IPS-18c (cell line): ENCODE measurements around the gene GLIPR1L1.
A peak's percentile ranks its signal among the peaks of the same experiment; 100 is the strongest.
"Not testable (repeated sequence)": the region's sequence is repeated elsewhere in the genome, so short reads cannot be mapped to it uniquely, and the experiment has no call there.

ENCODE experiments used
- H3K4me3 ChIP-seq: 2 replicates; pipeline ENCODE4 v1.7.0; 2013; ENCODE audit warnings: low read depth, mild to moderate bottlenecking, low read length, moderate library complexity; ENCODE audit not compliant: insufficient read depth
- H3K9me3 ChIP-seq: one replicate; pipeline ENCODE4 v1.6.1; 2013; ENCODE audit warnings: mild to moderate bottlenecking, low read length, moderate library complexity; ENCODE audit not compliant: control insufficient read depth, insufficient read depth

GLIPR1L1 gene

DNA sequence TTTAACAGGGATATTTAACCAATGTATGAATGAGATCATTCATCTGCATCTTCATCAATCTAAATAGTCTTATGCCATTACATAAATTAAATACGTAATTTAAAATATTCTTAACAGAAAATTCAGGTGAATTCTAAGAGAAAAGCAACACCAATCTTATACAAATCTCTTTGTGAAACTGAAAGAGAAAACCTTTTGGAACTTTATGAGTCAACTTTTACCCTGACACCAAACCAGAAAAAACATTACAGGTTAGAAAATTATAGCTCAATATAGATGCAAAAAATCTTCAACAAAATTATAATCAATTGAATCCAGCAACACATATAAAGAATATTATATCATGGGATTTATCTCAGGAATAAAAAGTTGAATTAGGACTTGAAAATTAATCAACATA, 3.4 kb downstream of the GLIPR1L1 start:
- Histone ChIP-seq H3K4me3 (no peak overlapping the region), H3K9me3 (no peaks in the 10 kb centered on the region)

DNA sequence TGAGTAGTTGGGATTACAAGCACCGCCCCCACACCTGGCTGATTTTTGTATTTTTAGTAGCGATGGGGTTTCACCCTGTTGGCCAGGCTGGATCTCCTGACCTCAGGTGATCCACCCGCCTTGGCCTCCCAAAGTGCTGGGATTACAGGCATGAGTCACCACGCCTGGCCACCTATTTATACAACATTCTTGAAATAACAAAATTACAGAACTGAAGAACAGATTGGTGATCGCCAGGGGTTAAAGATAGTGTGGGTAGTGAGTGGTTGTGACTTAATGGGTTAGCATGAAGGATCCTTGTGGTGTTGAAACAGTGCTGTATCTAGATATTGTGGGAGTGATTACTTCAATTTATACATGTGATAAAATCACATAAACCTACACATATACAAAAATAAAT, 7.4 kb downstream of the GLIPR1L1 start:
- H3K9me3 ChIP-seq: no peaks in the 10 kb centered on the region

DNA sequence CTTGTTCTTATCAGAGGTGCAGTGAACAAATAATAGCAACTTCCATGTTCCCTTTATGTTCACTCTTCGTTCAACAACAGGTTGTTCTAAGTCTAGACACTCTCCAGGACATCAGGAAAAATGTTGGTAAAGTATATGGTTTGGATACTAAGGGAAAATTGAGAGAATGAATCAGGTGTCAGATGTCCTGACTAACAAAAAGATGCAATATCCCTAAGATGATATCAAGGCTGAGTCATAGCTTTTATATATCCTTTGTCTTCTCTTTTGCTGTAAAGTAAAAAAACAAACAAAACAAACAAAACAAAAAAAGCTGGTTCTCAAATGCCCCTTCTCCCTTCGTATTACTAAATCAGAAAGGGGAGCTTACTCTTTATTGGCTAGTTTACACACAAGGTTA, 11.1 kb downstream of the GLIPR1L1 start:
- Histone ChIP-seq H3K4me3 (no peak overlapping the region), H3K9me3 (no peaks in the 10 kb centered on the region)

More for the DNA sequence above, 7.4 kb downstream of the GLIPR1L1 start:
- no peak overlapping the region for H3K4me3 ChIP-seq

DNA sequence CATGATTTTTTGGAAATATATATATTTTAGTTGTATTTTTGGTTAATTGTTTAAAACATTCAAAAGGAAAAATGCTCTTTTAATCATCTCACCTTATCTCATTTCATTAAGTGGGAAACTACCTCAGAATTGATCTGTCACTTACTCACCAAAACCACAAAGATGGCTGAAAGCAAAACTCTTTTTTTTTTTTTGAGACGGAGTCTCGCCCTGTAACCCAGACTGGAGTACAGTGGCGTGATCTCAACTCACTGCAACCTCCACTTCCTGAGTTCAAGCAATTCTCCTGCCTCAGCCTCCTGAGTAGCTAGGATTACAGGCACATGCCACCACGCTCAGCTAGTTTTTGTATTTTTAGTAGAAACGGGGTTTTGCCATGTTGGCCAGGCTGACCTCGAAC, 11.7 kb downstream of the GLIPR1L1 start:
- not testable (repeated sequence) for H3K9me3 ChIP-seq, H3K4me3 ChIP-seq

DNA sequence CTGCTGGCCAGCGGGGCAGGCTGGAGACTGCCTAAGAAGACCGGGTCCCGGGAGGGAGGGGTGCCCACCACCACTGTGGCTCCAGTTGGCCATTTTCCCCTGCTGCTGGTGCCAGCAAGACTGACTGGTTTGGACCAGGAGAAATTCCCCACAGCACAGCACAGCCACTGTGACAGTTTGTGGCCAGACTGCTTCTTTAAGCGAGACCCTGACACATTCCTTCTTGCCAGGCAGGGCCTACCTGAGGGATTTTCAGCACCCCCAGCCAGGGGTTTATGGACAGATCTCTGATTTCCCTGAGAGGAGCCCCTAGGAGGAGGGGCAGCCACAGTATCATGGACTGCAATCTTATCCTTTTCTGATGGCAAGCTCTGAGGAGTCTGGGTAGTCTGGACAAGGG, 15.5 kb downstream of the GLIPR1L1 start:
- H3K4me3 ChIP-seq: no peak overlapping the region
- no peaks in the 10 kb centered on the region for H3K9me3 ChIP-seq

DNA sequence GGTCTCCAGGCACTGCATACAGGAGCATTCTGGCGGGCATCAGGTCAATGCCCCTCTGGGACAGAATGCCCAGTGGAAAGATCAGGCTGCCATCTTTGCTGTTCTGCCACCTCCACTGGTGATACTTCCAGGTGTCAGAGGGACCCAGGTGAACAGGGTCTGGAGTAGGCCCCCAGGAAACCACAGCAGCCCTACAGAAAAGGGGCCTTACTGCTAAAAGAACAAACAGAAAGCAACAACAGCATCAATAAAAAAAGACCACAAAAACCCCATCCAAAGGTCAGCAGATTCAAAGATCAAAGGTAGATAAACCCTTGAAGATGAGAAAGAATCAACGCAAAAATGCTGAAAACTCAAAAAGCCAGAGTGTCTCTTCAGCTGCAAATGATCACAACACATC, 15.9 kb downstream of the GLIPR1L1 start:
- H3K4me3 ChIP-seq: no peak overlapping the region
- H3K9me3 ChIP-seq: no peaks in the 10 kb centered on the region

DNA sequence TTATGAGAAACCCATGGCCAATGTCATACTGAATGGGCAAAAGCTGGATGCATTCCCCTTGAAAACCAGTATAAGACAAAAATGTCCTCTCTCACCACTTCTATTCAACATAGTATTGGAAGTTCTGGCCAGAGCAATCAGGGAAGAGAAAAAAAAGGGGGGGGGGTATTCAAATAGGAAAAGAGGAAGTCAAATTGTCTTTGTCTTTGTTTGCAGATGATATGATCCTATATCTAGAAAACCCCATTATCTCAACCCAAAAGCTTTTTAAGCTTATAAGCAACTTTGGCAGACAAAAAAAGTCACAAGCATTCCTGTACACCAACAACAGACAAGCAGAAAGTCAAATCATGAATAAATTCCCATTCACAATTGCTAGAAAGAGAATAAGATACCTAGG, 19.5 kb downstream of the GLIPR1L1 start:
- Histone ChIP-seq H3K4me3 (no peak overlapping the region), H3K9me3 (peaks cover 3% of the 10 kb centered on the region)

DNA sequence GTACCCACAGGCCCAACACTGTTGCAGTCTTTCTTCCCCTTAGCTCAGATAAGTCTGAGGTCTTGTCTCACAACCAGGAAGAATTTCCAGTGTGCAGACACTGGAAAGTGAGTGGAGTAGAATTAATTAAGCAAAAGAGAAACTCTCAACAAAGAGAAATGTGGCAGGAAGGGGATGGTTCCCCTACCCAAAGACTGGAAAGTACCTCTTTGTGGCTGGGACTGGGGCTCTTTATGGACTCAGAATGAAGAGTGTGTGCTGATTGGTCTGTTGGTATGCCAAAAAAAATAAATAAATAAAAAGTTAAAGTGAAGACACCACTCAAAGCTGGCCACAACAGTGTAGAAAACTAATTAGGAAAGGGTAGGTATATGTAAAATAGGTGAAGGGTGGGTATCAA, 26.4 kb downstream of the GLIPR1L1 start:
- H3K9me3 ChIP-seq: no peaks in the 10 kb centered on the region
- H3K4me3 ChIP-seq: no peak overlapping the region

DNA sequence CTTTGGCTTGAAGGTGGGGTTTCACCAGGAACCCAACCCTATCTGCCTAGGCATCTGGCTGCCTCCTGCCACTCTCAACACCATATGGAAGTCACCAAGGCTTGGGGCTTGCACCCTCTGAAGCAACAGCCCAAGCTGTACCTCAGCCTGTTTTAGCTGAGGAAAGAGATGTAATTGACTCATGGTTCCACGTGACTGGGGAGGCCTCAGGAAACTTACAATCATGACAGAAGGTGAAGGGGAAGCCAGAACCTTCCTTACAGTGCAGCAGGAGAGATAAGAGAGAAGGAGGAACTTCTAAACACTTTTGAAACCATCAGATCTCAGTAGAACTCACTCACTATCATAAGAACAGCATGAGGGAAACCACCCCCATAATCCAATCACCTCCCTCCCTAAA, 26.9 kb downstream of the GLIPR1L1 start:
- no peaks in the 10 kb centered on the region for H3K9me3 ChIP-seq

DNA sequence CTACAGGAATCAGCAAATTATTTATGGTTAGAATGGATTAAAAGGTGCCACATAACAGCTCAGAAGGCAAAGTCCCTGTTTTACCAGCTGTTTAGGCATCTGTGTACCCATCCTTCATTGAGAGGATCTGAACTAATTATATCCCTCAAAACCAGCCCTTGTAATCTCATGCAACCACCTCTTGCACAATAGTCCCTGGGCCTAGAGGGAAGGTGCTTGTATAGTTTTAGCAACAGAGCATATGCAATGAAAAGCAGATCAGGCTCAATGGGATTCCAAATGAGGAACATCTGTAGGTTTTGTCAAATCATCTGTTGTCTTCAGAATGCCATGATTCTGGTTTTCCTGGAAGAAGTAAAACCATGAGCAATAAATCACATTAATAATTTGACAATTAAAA, 30.4 kb downstream of the GLIPR1L1 start:
- H3K9me3 ChIP-seq: no peaks in the 10 kb centered on the region
- no peak overlapping the region for H3K4me3 ChIP-seq

More for the DNA sequence above, 26.9 kb downstream of the GLIPR1L1 start:
- H3K4me3 ChIP-seq: no peak overlapping the region

DNA sequence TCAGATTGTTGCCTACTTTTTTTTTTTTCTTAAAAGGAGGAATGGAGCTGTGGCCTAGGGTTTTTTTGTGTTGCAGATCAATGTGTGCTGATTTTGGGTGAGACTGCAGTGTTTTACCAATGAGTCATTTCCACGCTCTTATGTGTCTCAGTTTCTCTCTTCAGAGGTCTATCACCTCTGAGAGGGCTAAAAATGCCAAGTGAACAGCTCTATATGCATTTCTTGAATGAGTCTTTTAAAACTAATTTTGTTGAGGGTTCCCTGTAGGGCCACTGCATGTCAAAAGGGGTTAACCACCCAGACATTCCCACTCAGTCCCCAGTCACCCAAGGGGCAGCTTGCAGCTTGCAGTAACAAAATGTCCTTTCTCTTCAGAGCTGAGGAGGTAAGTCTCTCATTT, 32.2 kb downstream of the GLIPR1L1 start:
- peak overlapping the region; percentile 11; the same call in 1 of the 2 replicates for H3K4me3 ChIP-seq

DNA sequence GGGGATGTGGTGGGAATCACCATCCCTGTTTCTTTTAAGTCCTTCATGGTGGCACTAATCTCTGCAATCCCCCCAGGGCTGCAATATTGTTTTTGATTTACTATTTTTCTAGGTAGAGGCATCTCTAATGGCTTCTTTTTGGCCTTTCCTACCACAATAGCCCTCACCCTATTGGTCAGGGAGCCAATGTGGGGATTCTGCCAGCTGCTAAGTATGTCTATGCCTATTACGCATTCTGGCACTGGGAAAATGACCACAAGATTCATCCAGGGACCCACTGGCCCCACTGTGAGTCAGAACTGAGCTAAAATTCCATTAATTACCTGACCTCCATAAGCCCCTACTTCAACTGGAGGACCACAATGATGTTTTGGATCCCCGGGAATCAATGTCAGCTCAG, 40.5 kb downstream of the GLIPR1L1 start:
- no peak overlapping the region for H3K4me3 ChIP-seq
- H3K9me3 ChIP-seq: no peaks in the 10 kb centered on the region

More for the DNA sequence above, 32.2 kb downstream of the GLIPR1L1 start:
- no peaks in the 10 kb centered on the region for H3K9me3 ChIP-seq

DNA sequence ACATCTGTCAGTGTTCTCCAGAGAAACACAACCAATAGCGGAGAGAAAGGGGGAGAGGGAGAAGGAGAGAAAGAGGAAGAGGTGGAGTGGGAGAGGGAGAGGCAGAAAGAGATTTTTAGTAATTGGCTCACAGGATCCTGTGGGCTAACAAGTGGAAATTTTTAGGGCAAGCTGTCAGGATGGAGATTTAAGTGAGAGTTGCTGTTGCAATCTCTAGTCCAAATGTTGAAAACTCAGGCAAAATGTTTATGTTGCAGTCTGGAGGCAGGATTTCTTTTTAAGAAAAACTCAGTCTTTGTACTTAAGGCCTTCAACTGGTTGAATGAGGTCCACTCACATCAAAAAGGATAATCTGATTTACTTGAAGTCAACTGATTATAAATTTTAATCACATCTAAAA, 43.9 kb downstream of the GLIPR1L1 start:
- Histone ChIP-seq H3K4me3 (no peak overlapping the region), H3K9me3 (no peaks in the 10 kb centered on the region)

DNA sequence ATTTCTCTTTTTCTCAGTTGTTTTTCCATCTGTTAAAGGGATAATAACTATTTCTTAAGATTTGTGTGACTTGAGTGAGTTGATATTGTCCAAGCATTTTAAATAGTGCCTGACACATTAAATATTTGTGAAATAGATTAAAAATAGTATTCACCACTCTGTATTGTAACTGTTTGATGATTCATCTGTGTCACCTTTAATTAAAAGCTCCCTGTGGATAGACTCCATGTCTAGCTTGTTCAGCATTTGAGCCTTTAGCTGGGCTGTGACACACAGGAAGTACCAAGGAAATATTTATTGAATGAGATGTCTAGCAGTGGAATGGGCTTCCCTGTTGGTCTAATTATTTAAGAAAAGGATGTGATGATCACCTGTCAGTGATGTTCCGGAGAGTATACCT, 54.6 kb downstream of the GLIPR1L1 start:
- no peak overlapping the region for H3K4me3 ChIP-seq

DNA sequence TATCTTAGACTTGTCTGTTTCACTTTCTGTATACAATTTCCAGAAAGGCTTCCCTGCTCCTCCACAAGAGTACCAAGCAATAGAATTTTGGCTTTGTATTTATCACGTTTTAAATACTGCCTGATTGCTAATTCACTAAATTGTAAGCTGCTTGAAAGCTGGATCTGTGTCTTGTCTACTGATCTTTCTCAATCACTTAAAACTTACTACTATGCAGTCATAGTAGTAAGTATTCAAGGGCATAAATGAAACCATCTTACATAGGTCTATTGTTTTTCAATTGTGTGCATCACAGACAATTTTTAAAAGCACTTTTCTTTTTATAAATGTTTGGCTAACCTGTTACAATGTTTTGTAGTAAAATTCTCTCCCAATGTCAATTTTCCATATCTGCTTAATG, 55.2 kb downstream of the GLIPR1L1 start:
- H3K9me3 ChIP-seq: no peaks in the 10 kb centered on the region
- H3K4me3 ChIP-seq: no peak overlapping the region

More for the DNA sequence above, 54.6 kb downstream of the GLIPR1L1 start:
- no peaks in the 10 kb centered on the region for H3K9me3 ChIP-seq

DNA sequence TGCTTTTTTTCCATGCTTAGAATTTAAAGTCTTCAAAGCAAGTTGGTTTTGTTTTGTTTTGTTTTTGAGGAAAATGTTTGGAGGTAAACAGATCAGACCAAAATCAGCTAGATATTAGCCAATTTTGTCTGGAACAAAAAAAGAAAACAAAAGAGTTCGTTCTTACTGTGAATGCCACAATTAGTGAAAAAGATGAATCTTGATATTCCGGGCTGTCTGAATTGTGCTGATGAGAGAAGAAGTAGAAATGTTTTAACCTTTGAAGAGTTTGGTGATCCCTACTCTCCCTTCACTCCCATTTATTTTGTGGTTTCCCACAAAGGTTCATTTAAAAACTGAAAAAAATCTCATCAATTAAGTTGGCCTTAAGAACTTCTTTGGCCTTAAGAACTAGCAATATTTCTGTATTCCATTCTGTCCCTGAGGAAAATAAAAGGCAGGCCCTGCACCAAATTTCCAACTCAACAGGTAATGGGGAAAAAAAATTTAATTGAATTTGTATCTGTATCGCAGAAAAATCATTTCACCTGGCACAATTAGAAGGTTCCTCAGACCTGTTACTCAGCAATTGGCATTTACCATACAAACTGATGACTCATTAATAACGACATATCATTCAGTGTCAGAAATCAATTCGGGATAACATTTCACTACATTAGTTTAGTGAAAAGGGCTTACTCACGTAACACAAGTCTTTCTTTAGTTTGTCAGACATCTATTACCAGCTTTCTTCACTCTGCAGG, 55.9 kb downstream of the GLIPR1L1 start:
- no peaks in the 10 kb centered on the region for H3K9me3 ChIP-seq
- peak overlapping the region; percentile 21; the same call in 1 of the 2 replicates for H3K4me3 ChIP-seq

DNA sequence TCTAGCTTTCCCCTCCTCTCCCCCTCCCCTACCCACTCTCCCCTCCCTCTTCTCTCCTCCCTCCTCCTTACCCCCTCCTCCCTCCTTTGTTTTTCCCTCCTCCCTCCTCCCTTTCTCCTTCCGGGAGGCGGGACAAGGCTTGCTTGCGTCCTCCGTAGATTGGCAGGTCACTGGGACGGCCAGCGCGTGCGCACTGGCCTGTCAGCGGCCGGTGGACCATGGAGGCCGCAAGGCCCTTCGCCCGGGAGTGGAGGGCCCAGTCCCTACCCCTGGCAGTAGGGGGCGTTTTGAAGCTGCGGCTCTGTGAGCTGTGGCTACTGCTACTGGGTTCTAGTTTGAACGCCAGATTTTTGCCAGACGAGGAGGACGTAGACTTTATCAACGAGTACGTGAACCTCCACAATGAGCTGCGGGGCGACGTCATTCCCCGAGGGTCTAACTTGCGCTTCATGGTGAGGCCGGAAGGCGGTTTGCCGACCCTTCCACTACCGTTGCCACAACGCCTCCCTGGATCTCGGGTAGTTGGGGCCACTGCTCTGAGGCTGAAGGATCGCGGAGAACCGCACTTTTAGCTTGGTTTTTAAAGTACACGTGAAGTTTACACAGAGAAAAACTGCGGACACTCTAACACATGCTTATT, 56.5 kb downstream of the GLIPR1L1 start, which contains the start of gene GLIPR1L2:
TSS of gene GLIPR1L2 (plus strand) at position 191 of the 640 bp plus-strand sequence. CDS start at position 219, 28 bp downstream.
- peak within 1 kb of the TSS; percentile 38; the same call in 1 of the 2 replicates for H3K4me3 ChIP-seq
- no peaks in the 10 kb centered on the region for H3K9me3 ChIP-seq

DNA sequence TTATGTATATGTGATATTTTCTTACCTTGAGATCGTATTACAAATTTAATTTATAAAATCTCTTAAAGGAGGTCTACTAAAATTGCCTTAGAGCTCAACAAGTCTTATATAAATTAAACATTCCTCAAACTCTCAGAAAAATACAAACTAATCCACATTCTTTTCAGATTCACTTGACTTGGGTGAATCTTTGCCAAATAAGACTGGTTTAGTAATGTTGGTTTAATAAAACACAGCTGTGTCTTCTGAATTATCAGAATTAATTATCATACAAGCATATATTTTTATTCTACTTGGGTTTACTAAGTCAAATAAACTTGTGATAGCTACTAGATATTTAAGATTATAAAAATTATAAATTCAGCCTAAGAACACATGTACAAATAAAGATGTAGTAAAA, 69.8 kb downstream of the GLIPR1L1 start:
- Histone ChIP-seq H3K4me3 (no peak overlapping the region), H3K9me3 (no peaks in the 10 kb centered on the region)
